Left cardiac atrium (tissue), 4 donors: Measurements from ENCODE around the gene CCL2. TPM values are rescaled to one million over a fixed set of nuclear protein-coding genes. Genes with fewer than 3 reads are reported as not detected.

Experiments
- ATAC-seq, 2 donors: fragments of 200-7000 bp; cut with Tn5 transposase; one replicate each; pipeline ENCODE4 v1.9.1; 2020; ENCODE audit warnings: mild to moderate bottlenecking in 2 of 2, moderate library complexity in 2 of 2
- DNase-seq: peaks from one replicate; pipeline ENCODE4 v3.0.0-alpha.2; 2020
- intact Hi-C, 2 donors: fragments of 100-400 bp; cut with DNase I; formaldehyde crosslinking; loops; one replicate each; pipeline versions ENCODE4 v1.14.1 to v1.15.1; 2022 to 2023
- total RNA-seq, 2 donors: library from RNA; stranded (reverse); fragmentation: NEBNext Ultra II Directional; extraction: Animal tissue kit (Norgen Biotek cat#: 25700); gene quantifications; one replicate each; pipeline ENCODE4 v1.2.1, GENCODE V29; 2021
- donor health status: DM: no; HTN: yes; CAD: no.
- donor health status: DM: no; HTN: yes; CAD: no; lungs with severe emphysema.
- donor health status: DM: yes; HTN: yes; CAD: no.
- donor health status: Dilated cardiomyopathy.

CCL2 gene
- total RNA-seq, 2 donors from 2014 or later = 36.8 to 268 TPM

DNA sequence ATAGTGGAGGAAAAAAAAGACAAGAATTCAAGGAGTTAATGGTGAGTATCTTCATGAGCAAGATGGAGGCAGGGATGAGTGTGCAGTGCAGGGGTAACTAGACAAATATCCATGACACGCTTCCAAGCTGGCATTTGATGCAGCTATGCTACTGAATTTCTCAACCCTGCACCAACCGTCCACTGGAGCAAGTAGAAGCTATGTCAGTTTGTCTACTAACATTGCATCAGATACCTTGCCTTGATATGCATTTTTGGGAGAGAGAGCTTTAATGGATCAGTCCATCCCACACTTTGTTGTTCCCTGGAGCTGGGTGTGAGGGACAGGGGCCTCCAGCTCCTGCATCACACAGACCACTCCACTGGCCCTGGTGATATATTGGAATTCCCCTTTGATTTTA is 46.9 kb downstream of the CCL2 start:
- intact Hi-C loops = no loop called here
- DNase-seq = no peak
- ATAC-seq = no peak

DNA sequence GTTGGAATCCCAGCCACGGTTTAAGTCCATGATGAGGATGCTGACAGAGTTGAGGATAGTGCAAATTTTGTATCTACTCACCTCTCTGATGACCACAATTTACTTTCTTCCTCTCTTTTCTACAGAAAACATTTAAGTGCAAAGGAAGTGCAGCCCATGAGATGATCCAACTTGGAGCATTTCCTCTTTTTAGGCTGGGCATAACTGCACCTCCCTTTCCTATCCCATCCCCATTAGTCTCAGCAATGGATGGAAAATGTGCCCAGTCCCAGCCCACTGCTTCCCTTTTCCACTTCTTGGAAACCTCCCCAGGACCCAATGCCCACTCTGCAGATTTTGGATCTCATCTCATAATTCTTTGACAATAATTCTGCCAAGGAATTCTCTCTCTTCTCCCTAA is 47.6 kb downstream of the CCL2 start:
- DNase-seq = no peak
- ATAC-seq = no peak
- intact Hi-C loops = no loop called here

DNA sequence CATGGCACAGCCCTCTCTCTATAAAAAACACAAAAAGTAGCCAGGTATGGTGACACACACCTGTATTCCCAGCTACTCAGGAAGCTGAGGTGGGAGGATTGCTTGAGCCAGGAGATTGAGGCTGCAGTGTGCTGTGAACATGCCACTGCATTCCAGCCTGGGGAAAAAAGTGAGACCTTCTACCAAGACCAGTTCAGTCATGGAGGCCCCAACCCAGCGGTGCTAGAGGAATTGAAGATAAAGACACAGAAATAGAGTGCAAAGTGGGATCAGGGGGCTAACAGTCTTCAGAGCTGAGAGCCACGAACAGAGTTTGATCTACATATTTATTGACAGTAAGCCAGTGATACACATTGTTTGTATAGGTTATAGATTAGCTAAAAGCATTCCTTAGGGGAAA is 48.5 kb downstream of the CCL2 start:
- intact Hi-C loops = no loop called here
- no peak for ATAC-seq
- DNase-seq = no peak

DNA sequence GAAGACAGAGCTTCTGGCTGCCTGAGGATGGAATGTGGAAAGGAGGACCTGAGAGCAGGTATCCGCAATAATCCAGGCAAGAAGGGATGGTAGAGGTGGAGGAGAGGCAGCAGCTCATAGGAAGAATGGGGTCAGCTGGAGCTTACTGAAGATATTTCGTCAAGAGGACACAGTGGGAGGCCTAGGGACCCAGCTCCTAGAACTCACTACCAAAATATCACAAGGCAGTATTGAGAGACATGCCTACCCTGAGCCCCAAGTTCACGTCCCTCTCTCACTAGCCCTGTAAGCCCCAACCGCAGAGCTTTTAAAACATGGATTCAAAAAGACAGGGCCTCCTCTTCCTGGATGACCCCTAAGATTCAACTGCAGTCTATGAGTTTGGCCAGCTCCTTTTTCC is 50.0 kb downstream of the CCL2 start:
- DNase-seq (no peak), ATAC-seq (no peak)
- intact Hi-C loops = loop anchor here in 1 of 2 donors (5.0 kb wide), 2 partner anchors 57 to 58 kb away; partner anchors contain the start of gene CCL1

DNA sequence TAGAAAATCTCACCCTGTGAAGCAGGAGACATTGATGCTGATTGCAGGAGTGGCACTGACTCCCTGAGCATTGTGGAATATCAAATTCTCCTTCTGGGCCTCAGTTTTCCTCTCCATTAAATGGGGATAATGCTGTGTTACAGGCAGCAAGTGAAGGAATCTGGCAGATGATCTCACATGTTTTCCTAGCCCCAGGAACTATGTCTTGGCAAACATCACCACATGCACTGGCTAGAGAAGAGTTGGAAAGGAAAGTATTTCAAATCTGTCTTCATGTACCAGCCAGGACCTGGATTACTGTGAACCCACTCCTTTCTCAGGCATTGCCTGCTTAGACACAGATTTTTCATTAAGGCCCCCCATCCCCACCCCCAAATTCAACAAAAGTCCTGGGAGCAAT is 50.5 kb downstream of the CCL2 start:
- intact Hi-C loops = loop anchor here (1.0 to 5.0 kb wide), 4 partner anchors 57 to 105 kb away; partner anchors contain the start of gene CCL1 (in 1 of the 2)

DNA sequence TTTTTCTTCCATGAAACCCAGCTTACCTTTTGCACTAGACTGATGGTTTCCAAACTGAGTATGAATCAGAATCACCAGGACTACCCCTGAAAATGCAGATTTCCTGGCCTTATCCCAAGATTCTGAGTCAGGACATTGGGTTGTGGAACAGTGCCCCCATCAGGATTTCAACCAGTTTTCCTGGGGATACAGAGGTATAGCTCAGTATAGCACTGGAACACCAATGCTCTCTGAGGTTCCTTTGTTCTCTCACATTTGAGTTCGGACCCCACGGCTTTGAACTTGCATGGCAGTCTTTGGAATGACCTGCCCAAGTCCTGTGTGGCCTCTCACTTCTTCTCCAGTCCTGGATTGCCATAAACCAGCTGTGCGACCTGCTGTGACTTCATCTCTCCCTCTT is 51.4 kb downstream of the CCL2 start:
- DNase-seq (no peak), ATAC-seq (peak; percentile 80 to 92)
- intact Hi-C loops = loop anchor here (1.0 to 5.0 kb wide), 4 partner anchors 56 to 106 kb away; partner anchors contain the start of gene CCL1 (in 1 of the 2)

More for the DNA sequence above, 50.5 kb downstream of the CCL2 start:
- ATAC-seq (no peak), DNase-seq (no peak)

Other genes starting within 250 kb of the CCL2 start
- gene CCL7, start 14.9 kb downstream of the CCL2 start, total RNA-seq = not detected
- gene CCL11, start 30.5 kb downstream of the CCL2 start, total RNA-seq = 1 to 10 TPM; 1.7 to 5.4 TPM
- gene CCL8, start 64.2 kb downstream of the CCL2 start, total RNA-seq = 1 to 10 TPM in 1 of 2 donors, under 1 TPM in 1; 0.35 to 1.9 TPM
- gene CCL13, start 101.2 kb downstream of the CCL2 start, total RNA-seq = 1 to 10 TPM; 4.6 to 6.4 TPM
- gene CCL1, start 107.9 kb downstream of the CCL2 start, total RNA-seq = not detected